Frontal cortex (tissue), 4 donors: ENCODE results near the gene ATP2B1. TPM values are rescaled to one million over a fixed set of nuclear protein-coding genes. Genes with fewer than 3 reads are reported as not detected.

ENCODE experiments used
- DNase-seq, 2 donors: peaks; one replicate each; pipeline ENCODE4 v3.0.0; 2012; ENCODE audit warnings: low spot score in 2 of 2
- FAIRE-seq: peaks from 2 replicates; lab custom pipeline; 2012; peaks lifted over from hg19 to GRCh38; lab: Jason Lieb, UNC
- small RNA-seq: library from RNA; depleted of rRNA; stranded (forward); fragments of <200 nt; gene quantifications from one replicate; pipeline ENCODE3, GENCODE V24; 2014
- total RNA-seq: library from RNA; depleted of rRNA; stranded (reverse); fragments of >200 nt; gene quantifications from one replicate; pipeline ENCODE4 v1.2.3, GENCODE V29; 2014
- donor health status: control.
- donor health status: control.
- donor health status: control.

Gene ATP2B1
- total RNA-seq, 1 donor from 2014 or later = 248 TPM

GRCh38 chr12:89559753-89560152, 148.9 kb downstream of the ATP2B1 start:
- FAIRE-seq = no peak
- DNase-seq = no peak

DNA sequence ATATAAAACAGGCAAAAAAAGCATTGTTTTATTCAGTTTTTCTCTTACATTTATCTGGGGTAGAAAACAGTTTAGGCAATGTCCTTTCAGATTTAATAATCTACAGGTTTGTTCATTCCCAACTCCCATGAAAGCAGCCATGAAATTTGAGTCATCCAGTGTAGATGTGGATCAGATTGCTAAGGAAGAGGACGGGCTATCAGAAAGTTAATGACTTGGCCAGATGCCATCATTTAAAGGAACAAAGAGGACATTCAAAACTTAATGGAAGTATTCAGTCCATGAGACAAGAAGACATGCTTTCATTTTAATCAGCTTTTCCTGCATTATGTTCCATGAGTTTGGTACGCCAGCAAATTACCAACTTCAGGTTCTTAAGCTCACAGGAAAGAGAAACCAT, 151.7 kb downstream of the ATP2B1 start:
- no peak for FAIRE-seq
- DNase-seq = no peak

DNA sequence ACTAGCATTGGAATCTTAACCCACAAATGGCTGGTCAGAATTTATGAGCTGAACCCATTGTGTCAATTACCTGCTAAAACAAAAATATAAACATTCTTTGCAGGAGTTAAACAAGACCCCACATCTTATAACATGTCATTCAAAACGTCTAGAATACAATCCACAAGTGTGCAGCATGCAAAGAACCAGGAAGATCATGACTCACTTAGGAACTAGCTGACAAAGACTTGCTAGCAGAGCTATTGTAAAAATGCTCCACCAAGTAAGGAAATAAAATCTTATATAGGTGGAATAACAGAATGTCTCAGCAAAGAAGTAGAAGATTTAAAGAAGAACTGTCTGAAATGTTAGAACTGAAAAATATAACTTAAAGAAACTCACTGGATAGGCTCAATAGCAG, 156.3 kb downstream of the ATP2B1 start:
- no peak for DNase-seq
- no peak for FAIRE-seq

DNA sequence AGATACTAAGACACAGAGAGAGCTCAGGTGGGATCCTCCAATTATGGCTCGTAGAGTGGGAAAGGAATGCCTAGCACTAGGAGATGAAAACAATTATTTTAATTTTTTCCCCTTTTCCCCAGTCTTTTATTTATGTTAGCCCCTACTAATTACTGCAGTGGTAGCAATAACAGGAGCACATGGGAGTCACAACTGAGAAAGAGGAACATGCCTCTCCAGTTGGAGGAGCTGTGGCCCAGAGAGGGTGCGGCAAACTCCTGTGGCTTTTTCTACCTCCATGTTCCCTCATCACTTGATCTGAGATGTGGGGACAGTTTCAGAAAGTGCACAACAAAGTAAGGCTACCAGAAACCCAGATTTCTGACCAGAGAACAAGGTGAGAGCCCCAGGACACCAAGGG, 156.9 kb downstream of the ATP2B1 start:
- DNase-seq = no peak
- FAIRE-seq = no peak

- no peak for FAIRE-seq
Observed at GRCh38 chr12:89547101-89547500, 161.5 kb downstream of the ATP2B1 start.

DNA sequence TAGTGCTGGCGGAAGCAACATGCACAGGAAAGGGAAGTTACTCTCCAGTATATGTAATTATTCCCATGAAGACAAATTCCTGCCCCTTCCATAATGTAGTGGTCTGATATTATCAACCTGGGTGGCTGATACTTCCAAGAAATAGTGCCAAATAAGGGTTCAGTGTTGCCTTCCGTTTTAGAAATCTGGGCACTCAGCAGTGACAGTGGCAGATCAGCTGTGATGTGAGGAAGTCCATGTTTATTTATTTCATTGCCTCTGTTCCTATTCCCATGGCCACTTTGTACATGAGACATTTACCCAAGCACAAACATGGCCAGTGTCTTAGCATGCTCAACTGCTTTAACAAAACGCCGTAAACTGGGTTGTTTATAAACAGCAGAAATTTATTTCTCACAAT, 162.5 kb downstream of the ATP2B1 start:
- FAIRE-seq (no peak), DNase-seq (no peak)

More at GRCh38 chr12:89547101-89547500, 161.5 kb downstream of the ATP2B1 start:
- DNase-seq = no peak

DNA sequence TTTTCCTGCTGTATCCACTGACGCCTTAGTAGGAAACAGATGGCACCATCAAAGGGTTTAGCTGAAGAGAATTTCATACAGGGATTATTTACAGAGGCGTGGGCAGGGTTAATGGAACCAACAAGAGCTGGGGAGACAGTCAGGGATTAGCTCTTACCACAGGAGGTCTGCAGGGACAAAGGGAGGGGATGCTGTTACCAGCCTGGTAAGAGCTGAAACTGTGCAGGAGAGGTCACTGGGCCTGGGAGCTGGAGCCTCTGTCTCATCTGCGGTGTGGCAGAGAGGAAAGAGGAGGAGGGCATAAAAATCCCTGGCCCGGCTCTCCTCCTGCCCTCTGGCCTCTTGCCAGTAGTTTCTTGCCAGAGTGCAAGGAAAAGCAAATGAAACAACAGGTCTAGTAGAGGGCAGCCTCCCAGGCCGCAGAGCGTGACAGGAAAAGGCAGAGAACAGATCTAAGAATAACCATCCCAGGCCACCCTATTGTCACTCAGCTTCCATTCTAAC, 163.9 kb downstream of the ATP2B1 start:
- DNase-seq (no peak), FAIRE-seq (no peak)

DNA sequence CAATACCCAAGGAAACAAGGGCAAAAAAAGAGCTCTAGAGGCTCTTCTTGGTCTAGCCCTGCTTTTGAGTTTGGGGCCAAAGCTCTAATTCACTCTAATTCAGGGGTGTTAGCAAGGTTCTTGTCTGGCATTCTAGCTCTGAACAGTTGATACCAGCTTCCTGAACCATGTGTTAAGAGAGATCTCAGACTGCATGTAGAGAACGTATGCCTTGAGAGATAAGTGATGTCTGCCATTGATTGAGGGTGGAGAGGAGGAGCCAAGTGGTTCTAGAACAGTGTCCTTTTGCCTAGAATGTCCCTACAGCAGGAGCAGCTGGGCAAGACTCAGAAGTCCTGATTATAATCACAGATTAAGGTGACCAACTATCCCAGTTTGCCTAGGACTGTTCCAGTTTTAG, 164.6 kb downstream of the ATP2B1 start:
- FAIRE-seq (no peak), DNase-seq (no peak)

DNA sequence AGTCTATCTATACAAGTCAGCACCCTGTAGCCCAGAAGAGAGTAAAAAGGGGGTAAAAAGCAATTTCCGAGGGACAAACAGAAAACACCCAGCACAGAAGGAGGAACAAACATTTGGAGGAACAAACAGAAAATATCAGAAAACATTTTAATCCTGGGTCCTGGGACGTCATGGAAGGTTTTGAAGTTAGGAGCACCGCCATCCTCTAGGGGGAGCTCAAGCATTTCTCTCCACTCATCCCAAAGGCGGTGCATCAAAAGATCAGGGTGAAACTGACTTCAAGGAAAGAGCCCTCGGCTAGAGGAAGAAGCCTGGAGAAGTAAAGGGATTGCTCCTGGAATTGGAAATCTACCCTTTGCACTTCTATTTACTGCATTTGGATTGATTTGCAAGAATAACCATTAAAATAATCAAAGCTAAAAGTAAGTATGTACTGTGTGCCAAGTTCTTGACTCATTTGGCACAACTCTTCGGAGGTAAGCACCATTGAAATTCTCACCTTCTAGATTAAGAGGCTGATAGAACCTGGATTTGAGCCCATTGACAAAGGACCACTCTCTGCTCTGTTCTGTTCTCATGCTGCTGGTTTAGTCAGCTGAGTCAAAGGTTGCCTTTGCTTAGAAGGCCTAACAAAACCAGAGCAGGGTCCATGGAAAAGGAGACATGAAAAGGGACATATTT, 165.6 kb downstream of the ATP2B1 start:
- no peak for FAIRE-seq
- peak in 1 of 2 donors; percentile 48 for DNase-seq

- FAIRE-seq (no peak), DNase-seq (no peak)
Observed at GRCh38 chr12:89542236-89542635, 166.4 kb downstream of the ATP2B1 start.

DNA sequence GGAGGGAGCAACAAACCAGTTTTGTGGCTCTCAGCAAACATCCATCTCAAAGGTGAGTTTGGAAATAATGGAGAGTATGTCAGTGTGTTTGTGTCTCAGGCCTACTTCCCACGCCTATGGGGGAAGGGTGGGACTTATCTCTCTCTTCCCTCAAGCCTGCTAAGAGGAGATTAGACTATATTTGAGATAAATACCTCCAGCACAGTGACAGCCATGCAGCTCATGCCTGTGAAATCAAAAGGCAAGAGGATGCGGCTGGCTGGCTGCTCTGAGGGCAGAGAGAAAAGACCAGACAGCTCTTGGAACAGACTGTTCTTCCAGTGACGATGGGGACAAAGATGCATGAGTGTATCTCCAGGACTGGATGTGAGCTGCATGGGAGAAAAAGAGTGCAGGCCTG, 168.1 kb downstream of the ATP2B1 start:
- DNase-seq (no peak), FAIRE-seq (no peak)

- FAIRE-seq = no peak
- no peak for DNase-seq
Observed at GRCh38 chr12:89539426-89540223, 169.0 kb downstream of the ATP2B1 start.

DNA sequence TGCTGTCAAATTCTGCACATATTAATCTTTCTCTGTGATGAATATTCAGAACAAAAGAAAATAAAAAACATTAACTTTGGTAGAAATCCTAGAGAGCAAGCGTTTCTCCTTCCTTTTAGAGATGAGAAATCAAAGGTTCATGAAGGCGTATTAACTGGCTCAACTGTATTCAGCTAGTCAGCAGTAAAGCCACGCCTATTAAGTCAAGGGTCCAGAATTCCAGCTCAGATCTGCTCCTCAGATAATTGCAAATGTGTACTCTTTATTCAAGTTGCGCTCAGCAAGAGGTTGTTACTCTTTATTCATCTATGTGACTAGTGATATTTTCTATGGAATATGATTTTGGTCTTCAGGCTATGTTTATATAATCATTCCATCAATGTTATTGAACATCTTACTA, 169.7 kb downstream of the ATP2B1 start:
- FAIRE-seq = no peak
- no peak for DNase-seq

Small RNA genes lying within 50 kb of the gene (small RNA-seq; reads per million reads assigned to genes)
- gene AC025034.2 (not detected), gene RNA5SP365 (not detected), gene RNU6-148P (not detected)

Other genes with a start within 250 kb of the ATP2B1 start
- gene GALNT4, start 184.0 kb downstream of the ATP2B1 start, total RNA-seq = 3.3 TPM
- gene POC1B, start 182.8 kb downstream of the ATP2B1 start, total RNA-seq = 93.8 TPM